Liver (tissue), 3 donors: ENCODE results near the gene CYP11A1.

ENCODE experiments used
- ATF3 ChIP-seq: IDR thresholded peaks from 2 replicates; pipeline ENCODE4 v1.6.1; 2016; ENCODE audit warnings: antibody characterized with exemption
- FOXA1 ChIP-seq: IDR thresholded peaks from 2 replicates; pipeline ENCODE4 v1.6.1; 2016; ENCODE audit warnings: antibody characterized with exemption
- JUND ChIP-seq, 2 donors: IDR thresholded peaks; 2 replicates each; pipeline ENCODE4 v1.6.1; 2016; ENCODE audit warnings: antibody characterized with exemption in 2 of 2
- RAD21 ChIP-seq, 2 donors: IDR thresholded peaks; 2 replicates each; pipeline ENCODE4 v1.6.1; 2016; ENCODE audit warnings: antibody characterized with exemption in 2 of 2, mild to moderate bottlenecking in 2 of 2
- REST ChIP-seq: IDR thresholded peaks from 2 replicates; pipeline ENCODE4 v1.6.1; 2016; ENCODE audit warnings: antibody characterized with exemption, mild to moderate bottlenecking
- SP1 ChIP-seq: IDR thresholded peaks from 2 replicates; pipeline ENCODE4 v1.6.1; 2018; ENCODE audit warnings: antibody characterized with exemption, mild to moderate bottlenecking
- YY1 ChIP-seq: IDR thresholded peaks from 2 replicates; pipeline ENCODE4 v1.6.1; 2016; ENCODE audit warnings: antibody characterized with exemption, mild to moderate bottlenecking
- TF ChIP-seq, protein P1 (sequence below): IDR thresholded peaks from 2 replicates; pipeline ENCODE4 v1.6.1; 2016; ENCODE audit warnings: antibody characterized with exemption
- TF ChIP-seq, protein P2 (sequence below): fragments of 150-350 bp; IDR thresholded peaks from 2 replicates; pipeline ENCODE4 v1.5.1; 2017; ENCODE audit warnings: improper control_type of control experiment, low read depth, low read length; ENCODE audit not compliant: missing input control
- donor health status: healthy.
- donor health status: healthy.

- TF ChIP-seq, protein P1, sequence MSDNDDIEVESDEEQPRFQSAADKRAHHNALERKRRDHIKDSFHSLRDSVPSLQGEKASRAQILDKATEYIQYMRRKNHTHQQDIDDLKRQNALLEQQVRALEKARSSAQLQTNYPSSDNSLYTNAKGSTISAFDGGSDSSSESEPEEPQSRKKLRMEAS: no peak
- TF ChIP-seq, protein P2, sequence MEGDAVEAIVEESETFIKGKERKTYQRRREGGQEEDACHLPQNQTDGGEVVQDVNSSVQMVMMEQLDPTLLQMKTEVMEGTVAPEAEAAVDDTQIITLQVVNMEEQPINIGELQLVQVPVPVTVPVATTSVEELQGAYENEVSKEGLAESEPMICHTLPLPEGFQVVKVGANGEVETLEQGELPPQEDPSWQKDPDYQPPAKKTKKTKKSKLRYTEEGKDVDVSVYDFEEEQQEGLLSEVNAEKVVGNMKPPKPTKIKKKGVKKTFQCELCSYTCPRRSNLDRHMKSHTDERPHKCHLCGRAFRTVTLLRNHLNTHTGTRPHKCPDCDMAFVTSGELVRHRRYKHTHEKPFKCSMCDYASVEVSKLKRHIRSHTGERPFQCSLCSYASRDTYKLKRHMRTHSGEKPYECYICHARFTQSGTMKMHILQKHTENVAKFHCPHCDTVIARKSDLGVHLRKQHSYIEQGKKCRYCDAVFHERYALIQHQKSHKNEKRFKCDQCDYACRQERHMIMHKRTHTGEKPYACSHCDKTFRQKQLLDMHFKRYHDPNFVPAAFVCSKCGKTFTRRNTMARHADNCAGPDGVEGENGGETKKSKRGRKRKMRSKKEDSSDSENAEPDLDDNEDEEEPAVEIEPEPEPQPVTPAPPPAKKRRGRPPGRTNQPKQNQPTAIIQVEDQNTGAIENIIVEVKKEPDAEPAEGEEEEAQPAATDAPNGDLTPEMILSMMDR: no peak
- TF ChIP-seq REST: no peak
- TF ChIP-seq RAD21 (IDR thresholded peaks at IDR 0.05): no peak
- TF ChIP-seq SP1: no peak
- TF ChIP-seq YY1: no peak
- no peak for TF ChIP-seq ATF3
- TF ChIP-seq JUND (IDR thresholded peaks at IDR 0.05): no peak
- TF ChIP-seq FOXA1: no peak
These were observed 47.7 kb downstream of the CYP11A1 start for GRCh38 chr15:74319596-74320351.
